ENCODE results near the gene ARHGEF26. TPM values are rescaled to one million over a fixed set of nuclear protein-coding genes. Genes with fewer than 3 reads are reported as not detected.
A peak's percentile ranks its signal among the peaks of the same experiment; 100 is the strongest.

The ARHGEF26 gene
- total RNA-seq, 1 experiment from 2014 or later = 10.6 TPM

DNA sequence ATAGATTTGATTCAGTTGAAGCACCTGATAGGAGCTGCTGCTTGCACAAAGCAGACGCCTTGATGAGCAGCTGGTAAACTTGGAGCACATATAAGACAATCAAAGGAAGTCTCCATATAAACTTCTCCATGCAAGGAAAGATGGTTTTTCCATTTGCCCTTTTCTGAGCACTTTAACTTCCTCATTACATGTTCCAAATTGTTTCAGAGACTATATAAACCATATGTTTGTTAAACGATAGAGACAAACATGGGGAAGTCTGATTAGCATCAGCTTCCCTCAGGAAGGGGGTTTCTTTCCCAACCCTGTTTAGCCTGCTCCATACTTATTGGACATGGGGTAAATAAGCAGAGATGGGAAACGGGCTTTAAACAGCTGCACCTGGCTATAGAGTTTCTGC lies 115.1 kb downstream of the ARHGEF26 start:
- DNase-seq (ENCODE audit: low spot score) = no peak
- in situ Hi-C loops (cut with HindIII; ENCODE audit: low sequenced_read_pairs) = no loop called here

DNA sequence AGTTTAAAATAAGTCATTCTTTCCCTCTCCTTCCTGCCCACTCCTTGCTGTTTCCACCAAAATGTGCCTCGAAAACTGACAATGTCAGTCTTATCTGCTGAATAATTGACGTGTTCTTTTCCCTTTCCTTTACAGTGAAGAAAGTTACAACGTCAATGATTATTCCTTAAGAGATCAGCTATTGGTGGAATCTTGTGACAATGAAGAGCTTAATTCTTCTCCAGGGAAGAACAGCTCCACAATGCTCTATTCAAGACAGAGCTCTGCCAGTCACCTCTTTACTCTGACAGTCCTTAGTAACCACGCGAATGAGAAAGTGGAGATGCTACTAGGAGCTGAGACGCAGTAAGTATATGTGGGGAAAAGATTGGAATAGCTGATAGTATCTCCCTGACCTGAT lies 119.0 kb downstream of the ARHGEF26 start:
- no peak for DNase-seq (ENCODE audit: low spot score)
- in situ Hi-C loops (cut with HindIII; ENCODE audit: low sequenced_read_pairs) = no loop called here

DNA sequence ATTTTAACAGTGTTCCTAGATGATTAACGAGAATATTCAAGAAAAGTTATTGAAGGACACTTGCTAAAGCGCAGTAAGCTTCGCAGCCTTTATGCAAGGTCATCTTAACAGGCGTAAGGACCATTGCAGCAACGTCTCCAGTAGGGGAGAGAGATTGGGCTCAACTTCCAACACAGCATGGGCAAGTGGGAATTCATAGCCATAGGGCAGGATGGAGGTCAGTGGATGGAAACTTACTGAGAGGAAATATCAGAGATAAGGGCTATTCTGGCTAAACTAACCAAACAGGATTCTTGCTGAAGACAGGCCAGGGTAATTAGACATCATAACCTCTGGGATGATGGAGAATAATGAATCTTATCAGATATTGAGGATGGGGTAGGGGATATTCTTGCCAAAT lies 120.3 kb downstream of the ARHGEF26 start:
- in situ Hi-C loops (cut with HindIII; ENCODE audit: low sequenced_read_pairs) = no loop called here
- DNase-seq (ENCODE audit: low spot score) = no peak

DNA sequence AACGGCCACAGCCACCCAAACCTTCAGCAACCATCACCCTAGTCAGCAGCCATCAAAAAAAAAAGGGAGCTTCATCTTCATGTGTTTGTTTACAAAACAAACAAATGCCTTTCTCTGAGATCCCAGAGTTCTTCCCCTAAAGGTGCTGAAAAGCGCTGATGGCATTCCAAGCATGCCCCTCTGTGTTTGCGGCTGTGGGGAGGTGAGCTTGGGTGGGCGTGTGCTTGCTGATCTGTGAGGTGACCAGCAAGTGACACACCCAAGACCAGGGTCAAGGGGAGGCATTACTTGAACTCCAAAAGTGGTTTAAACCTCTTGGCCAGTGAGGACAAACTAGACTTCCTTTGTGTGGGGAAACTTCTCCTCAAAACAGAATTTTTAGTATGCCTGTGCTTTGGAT lies 121.6 kb downstream of the ARHGEF26 start:
- in situ Hi-C loops (cut with HindIII; ENCODE audit: low sequenced_read_pairs) = no loop called here
- DNase-seq (ENCODE audit: low spot score) = no peak

DNA sequence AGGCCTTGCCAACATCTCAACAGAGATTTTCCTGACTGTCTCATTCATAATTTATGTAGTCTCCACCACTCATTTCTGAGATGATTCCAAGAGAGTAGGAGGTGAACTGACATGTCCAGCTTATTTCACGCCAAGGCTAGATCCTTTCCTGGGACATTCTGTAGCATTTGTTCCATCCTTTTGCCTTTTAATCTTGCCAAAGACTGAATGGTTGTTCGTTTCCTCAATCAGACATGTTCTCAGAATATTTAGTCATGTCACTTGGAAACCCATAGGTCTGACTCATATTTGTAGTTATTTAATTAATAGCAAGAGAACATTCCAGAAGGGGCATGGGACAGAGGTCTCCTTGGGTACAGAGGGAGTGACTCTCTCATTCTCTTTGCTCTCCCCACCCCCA lies 122.2 kb downstream of the ARHGEF26 start:
- in situ Hi-C loops (cut with HindIII; ENCODE audit: low sequenced_read_pairs) = no loop called here

DNA sequence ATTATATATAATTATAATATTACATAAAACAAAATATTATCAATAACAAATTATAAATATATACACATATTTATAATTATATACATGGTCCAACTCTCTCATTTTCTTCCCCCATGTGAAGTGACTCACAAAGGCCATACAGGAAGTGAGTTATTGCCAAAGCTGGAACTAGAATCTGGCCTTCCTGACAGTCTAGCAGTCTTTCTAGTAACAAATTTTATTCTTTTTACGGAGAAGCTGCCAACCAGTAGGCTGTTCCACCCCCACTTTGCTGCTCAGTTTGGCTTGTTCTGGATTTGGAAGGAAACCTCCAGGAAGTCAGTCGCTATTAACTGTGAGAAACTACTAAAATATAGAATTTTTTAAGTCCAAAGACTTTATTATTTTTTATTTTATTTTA lies 123.5 kb downstream of the ARHGEF26 start:
- DNase-seq (ENCODE audit: low spot score) = no peak
- in situ Hi-C loops (cut with HindIII; ENCODE audit: low sequenced_read_pairs) = no loop called here

More for the DNA sequence above, 122.2 kb downstream of the ARHGEF26 start:
- no peak for DNase-seq (ENCODE audit: low spot score)

DNA sequence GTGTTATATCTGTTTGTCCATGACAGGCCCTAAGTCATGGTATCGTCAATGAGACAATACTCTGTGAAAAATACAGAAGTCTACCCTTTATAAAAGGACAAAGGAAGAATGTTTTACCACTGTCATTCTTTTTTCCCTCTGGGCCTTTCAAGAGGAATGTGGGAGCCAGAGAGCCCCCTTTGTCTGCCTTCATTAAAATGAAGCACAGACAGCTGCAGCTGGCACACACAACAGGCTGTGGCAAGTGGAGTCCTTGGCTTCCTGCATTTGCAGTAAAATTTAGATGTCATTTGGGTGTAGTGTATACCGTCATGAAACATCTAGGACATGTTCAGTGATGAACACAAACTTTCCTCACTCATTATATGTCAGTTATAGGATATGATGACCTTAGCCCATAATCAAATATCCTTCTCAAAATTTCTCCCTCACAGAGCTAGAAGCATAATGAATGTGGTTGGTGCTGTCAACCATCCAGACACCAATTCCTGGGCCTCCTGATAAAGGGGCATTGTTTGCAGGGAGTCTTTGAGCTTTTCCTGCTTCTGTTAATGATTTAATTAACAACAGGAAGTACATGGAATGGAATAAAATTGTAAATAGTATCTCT lies 126.7 kb downstream of the ARHGEF26 start:
- in situ Hi-C loops (cut with HindIII; ENCODE audit: low sequenced_read_pairs) = no loop called here
- no peak for DNase-seq (ENCODE audit: low spot score)

DNA sequence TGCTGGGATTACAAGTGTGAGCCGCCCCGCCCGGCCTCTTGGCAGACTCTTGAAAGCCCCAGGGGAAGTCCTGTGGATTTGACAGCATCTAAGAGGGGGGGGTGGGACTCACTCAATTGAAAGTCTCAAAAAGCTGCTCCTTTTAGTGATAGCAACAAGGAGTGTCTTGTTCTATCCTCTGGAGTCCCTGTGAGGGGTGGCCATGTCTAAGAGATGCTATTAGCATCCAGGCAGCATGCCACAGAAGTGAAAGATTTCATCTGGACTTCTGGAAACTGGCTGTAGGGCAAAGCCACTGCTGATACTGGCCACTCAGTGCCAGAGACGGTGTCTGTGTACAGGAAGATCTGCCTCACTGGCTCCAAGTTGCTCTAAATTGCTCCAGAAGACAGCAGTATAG lies 129.1 kb downstream of the ARHGEF26 start:
- no peak for DNase-seq (ENCODE audit: low spot score)
- in situ Hi-C loops (cut with HindIII; ENCODE audit: low sequenced_read_pairs) = no loop called here

DNA sequence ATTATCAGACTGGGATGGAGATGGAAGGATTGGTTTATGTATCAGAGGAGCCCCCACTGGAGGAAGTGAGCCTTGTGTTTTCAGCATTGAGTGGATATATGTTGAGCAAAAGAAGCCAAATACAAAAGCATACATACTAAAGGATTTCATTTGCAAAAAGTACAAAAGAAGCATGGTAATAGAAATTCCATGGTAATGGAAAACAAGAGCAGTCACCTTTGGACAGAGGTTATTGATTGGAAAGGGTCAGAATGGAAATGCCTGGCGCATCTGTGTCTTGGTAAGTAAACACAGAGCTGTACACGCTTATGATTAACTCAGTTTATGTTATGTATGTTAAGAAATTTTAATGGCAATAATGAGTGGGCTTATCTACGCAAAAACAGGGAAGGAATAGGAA lies 130.4 kb downstream of the ARHGEF26 start:
- in situ Hi-C loops (cut with HindIII; ENCODE audit: low sequenced_read_pairs) = no loop called here
- DNase-seq (ENCODE audit: low spot score) = no peak

DNA sequence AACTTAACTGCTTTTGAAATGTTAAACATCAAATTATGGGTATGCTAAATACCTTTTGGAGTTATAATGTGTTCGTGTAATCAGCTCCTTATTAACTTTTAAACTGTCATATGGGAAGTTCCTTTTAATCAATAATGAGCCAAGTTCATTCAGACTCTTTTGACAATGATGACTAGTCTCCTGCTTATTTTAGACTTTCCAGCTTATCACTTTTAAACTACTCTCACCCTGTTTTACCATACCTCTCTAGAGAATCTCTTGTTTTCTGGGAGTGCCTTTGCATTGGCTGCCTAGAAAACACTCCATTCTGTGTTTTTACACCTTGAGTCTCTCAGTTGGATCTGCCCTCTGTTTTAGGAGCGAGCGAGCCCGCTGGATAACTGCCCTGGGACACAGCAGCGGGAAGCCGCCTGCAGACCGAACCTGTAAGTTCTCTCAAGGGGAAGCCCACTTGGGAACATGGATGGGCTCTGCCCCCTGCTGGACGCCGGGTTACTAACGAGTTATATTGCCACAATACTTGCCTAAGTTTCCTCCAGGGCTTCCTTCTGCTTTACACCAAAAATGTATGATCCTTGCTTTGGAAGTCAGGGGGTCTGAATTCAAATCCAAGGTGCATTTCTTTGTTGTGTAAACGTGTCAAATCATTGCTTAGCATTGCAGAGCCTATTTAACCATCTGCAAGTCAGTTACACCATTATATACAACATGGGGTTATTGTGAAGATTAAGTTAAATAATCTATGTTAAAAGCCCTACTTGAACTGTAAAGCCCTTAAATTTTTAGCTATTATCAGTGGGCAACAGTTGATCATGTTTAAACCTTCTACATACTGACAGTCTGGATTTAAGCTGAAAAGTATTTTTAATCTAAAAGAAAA lies 131.8 kb downstream of the ARHGEF26 start:
- peak; percentile 60 for DNase-seq (ENCODE audit: low spot score)
- in situ Hi-C loops (cut with HindIII; ENCODE audit: low sequenced_read_pairs) = no loop called here

DNA sequence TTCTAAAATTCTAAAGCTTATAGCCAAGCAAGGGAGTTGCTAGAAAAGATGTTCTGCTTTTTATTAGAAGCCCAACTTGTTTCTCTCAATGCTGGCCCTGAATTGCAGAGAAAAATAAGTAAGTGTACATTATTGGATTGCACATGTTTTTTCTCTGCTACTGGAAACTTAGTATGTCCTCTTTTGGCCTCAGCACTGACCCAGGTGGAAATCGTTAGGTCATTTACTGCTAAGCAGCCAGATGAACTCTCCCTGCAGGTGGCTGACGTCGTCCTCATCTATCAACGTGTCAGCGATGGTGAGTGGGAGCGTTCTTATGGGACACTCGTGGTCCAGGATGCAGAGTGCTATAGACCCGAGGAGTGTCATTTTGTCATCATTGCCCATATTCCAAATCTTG lies 133.3 kb downstream of the ARHGEF26 start:
- DNase-seq (ENCODE audit: low spot score) = no peak

DNA sequence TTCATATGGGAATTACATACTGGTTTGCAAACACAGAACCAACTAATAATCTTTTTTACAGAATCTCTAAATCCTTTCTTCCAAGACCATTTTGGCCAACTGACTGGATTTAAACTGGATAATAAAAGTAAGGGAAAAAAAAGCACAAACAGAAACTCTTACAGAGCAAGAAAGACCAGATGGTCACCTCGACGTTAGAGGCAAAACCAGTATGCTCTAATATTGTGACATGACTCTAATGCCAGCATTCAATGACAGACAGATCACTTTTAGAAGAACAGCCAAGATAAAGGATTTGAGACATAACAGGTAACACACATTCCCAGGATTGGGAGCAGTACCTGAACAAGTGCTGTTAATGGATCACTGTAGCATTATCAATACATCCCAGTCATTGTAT lies 152.2 kb downstream of the ARHGEF26 start:
- peak; percentile 68 for DNase-seq (ENCODE audit: low spot score)
- in situ Hi-C loops (cut with HindIII; ENCODE audit: low sequenced_read_pairs) = no loop called here

More for the DNA sequence above, 133.3 kb downstream of the ARHGEF26 start:
- in situ Hi-C loops (cut with HindIII; ENCODE audit: low sequenced_read_pairs) = no loop called here

DNA sequence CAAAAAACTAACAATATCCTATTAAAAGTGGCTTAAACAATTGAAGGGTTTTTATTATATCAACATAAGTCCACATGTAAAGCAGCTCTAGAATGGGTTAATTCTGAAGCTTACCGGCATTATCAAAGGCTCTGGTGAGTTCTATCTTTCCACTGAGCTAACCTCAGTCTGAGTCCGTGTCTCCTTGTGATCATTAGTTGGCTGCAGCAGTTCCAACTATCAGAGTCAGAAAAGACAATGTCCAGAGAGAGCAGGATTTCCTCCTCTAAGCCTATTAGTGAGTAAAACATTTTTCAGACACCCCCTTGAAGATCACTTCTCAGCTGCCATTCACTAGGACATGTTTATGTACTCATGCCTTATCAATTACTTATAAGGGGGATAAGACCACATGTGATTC lies 153.2 kb downstream of the ARHGEF26 start:
- peak; percentile 13 for DNase-seq (ENCODE audit: low spot score)
- in situ Hi-C loops (cut with HindIII; ENCODE audit: low sequenced_read_pairs) = no loop called here

DNA sequence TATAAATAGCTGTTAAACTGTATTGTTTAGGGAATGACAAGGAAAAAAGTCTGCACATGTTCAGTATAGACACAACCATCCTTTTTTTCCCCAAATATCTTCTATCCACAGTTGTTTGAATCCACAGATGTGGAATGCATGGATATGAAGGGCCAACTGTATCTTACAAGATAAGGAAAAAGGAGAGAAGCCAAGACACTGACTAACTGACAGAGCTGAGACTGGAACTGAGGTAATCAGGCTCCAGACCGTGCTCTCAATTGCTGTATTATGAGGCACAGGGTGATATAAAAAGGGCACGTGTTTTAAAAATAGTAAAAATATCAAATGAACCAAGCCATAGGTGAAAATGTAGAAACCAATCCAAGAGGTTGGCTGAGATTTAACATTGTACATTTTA lies 154.1 kb downstream of the ARHGEF26 start:
- in situ Hi-C loops (cut with HindIII; ENCODE audit: low sequenced_read_pairs) = no loop called here
- no peak for DNase-seq (ENCODE audit: low spot score)

DNA sequence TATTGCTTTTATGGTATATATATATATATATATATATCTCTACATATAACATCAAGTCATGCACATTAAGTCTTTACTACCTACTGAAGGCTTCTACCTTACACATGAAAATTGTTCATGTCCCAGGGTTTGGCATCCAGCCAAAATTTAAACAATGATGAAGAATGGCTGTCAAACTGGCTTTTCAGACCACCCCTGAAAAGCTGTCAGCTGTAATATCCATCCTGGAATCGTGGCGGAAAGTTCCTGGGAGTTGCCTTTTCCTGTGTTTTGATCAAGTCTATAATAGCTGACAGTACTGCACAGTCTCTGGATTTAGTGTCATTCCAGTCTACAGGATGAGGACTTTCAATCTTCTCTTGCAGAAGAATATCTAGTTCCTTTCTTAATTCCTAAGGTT lies 154.8 kb downstream of the ARHGEF26 start:
- in situ Hi-C loops (cut with HindIII; ENCODE audit: low sequenced_read_pairs) = no loop called here
- no peak for DNase-seq (ENCODE audit: low spot score)

DNA sequence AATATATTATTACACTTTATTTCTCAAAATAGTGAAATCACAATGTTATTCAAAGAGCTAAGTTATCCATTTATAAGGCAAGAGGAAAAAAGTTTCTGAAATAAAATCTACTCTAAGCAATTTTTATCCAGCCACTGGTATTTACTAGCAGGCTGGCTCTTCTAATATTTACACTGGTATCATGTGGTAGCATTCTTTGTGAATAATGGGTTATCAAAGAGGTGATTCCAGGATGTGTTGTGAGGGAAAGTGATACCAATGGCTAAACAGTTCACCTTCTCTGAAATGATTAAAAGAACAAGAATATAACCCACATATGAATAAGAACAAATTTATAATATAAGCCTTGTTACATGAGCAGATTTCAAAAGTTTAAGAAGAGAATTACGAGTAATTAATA lies 159.0 kb downstream of the ARHGEF26 start:
- in situ Hi-C loops (cut with HindIII; ENCODE audit: low sequenced_read_pairs) = no loop called here

DNA sequence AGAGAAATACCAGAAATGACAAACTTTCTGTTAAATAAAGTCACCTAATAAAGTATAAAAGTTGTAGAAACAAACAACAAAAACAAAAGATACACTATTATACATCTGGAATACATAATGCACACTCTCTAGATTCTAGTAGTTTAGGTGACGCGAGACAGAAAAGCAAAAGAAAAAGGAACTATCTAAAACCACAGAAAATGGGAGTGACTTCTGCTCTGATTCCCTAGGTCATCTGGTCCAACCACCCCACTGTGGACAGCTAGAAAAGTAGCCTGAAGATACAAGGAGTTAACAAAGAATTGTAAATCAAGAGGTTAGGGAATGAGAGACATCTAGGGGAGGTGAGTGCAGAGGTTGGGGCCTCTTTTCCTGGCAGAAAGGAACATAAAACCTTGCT lies 164.0 kb downstream of the ARHGEF26 start:
- no peak for DNase-seq (ENCODE audit: low spot score)
- in situ Hi-C loops (cut with HindIII; ENCODE audit: low sequenced_read_pairs) = no loop called here

More for the DNA sequence above, 159.0 kb downstream of the ARHGEF26 start:
- DNase-seq (ENCODE audit: low spot score) = no peak

DNA sequence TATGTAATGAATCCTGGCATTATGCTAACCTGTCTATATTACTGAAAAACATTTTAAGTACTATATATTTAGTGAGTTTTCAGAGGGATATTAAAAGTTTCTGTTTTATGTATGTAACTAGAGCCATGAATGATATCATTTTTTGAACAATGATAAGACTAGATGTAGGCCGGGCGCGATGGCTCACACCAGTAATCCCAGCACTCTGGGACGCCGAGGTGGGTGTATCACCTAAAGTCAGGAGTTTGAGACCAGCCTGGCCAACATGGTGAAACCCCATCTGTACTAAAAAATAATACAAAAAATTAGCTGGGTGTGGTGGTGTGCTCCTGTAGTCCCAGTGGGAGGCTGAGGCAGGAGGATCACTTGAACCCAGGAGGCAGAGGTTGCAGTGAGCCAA lies 169.0 kb downstream of the ARHGEF26 start:
- in situ Hi-C loops (cut with HindIII; ENCODE audit: low sequenced_read_pairs) = no loop called here
- DNase-seq (ENCODE audit: low spot score) = no peak

DNA sequence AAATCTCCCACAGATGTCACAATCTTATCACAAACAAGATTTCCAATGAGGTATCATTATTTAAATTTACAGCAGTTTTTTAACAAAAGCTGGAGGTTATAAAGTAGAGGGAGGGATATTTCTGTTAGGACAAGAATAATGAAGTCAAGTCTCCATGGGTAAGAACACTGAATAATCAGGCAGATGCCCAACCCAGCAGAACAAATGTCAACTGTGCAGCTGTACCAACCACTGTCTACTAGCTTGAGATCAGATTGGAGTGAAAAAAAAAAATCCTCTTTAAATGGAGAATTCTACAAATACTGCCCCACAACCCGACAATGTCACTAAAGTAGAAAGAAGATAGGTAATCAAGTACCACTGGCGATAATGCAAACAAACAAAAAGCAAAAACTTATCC lies 172.8 kb downstream of the ARHGEF26 start:
- in situ Hi-C loops (cut with HindIII; ENCODE audit: low sequenced_read_pairs) = no loop called here
- no peak for DNase-seq (ENCODE audit: low spot score)

DNA sequence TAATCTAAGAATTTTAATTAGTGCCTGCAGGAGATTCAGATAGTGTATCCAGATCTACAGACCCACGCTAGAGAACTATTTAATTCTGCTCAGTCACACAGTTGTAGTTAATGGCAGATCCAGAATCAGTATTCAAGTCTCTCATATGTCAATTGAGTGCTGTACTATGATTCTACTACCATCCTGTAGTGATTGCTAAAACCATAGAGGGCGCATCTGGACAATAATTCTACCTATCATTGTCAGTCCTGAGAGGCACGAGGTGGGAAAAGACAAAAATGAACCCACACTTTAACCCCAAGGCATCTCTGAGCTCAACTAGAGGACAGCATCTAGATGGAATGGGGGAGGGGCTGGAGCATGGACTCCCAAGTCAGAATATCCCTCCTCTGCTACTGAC lies 180.4 kb downstream of the ARHGEF26 start:
- in situ Hi-C loops (cut with HindIII; ENCODE audit: low sequenced_read_pairs) = no loop called here
- DNase-seq (ENCODE audit: low spot score) = no peak
